Measurements from ENCODE around the gene TSPAN9. TPM values are rescaled to one million over a fixed set of nuclear protein-coding genes. Genes with fewer than 3 reads are reported as not detected.

The TSPAN9 gene
- total RNA-seq, 1 experiment from 2014 or later, result 18.8 TPM

GRCh38 chr12:3323002-3323685, 246.0 kb downstream of the TSPAN9 start:
- in situ Hi-C loops (cut with HindIII; ENCODE audit: low sequenced_read_pairs), result no loop called here
- no peak for DNase-seq (ENCODE audit: low spot score)

GRCh38 chr12:3325736-3326135, 248.6 kb downstream of the TSPAN9 start:
- peak; percentile 74 for DNase-seq (ENCODE audit: low spot score)
- in situ Hi-C loops (cut with HindIII; ENCODE audit: low sequenced_read_pairs), result no loop called here

DNA sequence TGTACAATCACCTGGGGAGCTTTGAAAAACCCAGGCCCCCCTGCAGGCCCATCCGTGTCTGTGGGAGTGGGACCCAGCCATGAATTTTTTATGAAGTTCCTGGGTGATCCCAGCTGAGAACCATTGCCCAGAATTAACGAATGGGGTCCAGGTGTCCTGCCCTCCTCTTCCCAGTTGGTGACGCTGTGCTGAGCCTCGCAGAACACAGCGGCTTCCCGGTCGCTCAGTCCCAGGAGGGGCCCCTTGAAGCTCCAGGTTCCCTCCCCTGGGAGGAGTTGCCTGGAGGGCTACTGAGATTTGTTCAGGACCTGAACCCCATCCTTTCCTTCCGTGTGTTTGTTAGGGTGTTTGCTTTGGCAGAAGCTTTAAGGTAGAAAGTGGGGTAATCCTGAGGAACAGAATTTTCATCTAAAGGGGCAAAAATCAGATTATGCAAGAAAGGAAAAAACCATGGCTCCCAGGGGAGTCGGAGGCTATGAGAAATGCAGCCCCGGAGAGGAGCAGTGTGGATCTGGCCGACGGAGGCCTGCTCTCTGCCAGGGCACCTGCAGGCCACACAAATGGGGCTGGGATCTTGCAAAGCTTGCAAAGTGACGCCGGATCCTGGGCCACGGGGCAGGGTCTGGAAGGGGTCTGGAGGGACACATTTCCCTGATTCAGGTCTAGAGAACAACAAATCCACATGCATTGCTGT, 249.1 kb downstream of the TSPAN9 start:
- no peak for DNase-seq (ENCODE audit: low spot score)
- in situ Hi-C loops (cut with HindIII; ENCODE audit: low sequenced_read_pairs), result no loop called here

DNA sequence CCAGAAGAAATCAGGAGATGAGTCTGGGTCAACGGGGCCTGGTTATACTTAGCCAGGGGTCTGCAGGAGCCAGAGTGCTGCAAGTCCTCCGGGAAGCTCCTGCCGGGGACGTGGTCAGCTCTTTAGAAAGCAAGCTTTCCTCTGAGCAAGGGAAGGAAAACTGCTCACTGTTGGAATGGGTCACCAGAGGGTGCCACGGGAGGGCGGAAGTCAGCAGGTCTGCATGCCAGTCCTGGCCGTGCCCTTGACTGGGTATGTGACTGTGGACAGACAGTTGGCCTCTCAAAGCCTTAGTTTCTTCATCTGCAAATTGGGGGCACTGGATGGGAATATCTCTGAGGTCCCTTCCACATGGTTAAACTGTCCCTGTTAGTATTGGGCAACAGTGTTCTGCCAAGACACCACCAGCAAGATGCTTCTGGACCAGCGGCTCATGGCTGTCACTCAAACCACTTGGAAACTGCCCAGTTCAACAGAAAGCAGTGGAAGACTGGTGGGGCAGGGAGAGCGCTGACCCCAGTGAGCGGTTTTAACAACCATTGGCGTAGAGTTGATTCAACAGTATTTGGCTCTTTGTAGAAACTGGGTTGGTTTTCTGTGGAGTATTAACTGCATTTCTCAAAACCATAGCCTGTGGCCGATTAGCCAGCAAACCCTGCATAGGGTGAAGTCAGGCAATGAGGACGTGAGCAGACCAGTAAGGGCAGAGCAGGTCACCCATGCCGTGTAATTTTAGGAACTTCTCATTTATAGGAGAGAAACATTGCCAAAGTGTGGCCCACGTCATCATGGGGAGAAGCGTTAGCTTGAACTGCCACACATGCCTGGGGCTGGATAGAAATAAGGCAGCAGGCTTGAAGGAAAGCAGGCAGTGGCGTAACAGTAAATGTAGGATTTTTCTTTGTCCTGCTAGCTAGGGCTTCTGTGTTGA, 249.9 kb downstream of the TSPAN9 start:
- no peak for DNase-seq (ENCODE audit: low spot score)
- in situ Hi-C loops (cut with HindIII; ENCODE audit: low sequenced_read_pairs), result no loop called here

- in situ Hi-C loops (cut with HindIII; ENCODE audit: low sequenced_read_pairs), result no loop called here
- DNase-seq (ENCODE audit: low spot score), result no peak
These were observed 250.9 kb downstream of the TSPAN9 start for GRCh38 chr12:3328081-3328480.

DNA sequence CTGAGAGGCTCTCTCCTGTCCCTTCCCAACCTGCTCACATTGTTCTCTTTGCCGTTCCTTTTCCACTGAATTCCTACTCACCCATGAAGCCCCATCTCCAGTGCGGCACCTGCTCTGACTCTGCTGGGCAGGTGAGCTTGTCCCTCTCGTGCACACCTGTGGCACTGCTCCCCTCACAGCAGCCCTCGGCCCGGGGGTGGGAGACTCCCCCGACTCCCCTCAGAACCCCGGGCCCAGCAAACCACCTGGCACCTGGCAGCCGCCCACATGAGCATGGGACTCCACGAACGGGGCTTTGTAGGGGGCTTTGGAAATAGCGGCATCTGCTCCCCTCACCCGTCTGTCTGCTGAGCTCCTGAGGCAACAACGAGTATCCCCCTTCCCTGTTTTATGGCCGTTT, 251.4 kb downstream of the TSPAN9 start:
- in situ Hi-C loops (cut with HindIII; ENCODE audit: low sequenced_read_pairs), result no loop called here
- DNase-seq (ENCODE audit: low spot score), result no peak

DNA sequence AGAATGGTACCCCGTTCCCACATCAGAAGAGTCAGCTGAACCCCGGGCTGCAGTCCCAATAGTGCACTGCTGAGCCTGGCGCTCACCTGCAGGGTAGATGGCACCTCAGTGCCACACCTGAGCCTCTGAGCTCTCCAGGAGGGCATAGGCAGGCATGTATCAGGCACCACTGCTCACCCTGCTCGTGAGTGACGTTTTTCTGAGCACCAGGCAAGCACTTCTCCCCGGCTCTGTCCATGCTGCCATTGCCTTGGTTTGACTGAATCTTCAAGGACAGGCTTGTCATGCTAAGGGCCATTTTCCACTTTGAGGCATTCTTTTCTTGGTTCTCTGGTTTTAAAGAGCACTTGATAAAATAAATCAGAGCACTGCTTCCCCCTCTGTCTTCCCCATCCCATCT, 252.2 kb downstream of the TSPAN9 start:
- no peak for DNase-seq (ENCODE audit: low spot score)
- in situ Hi-C loops (cut with HindIII; ENCODE audit: low sequenced_read_pairs), result no loop called here

GRCh38 chr12:3330976-3331510, 253.9 kb downstream of the TSPAN9 start:
- in situ Hi-C loops (cut with HindIII; ENCODE audit: low sequenced_read_pairs), result no loop called here
- DNase-seq (ENCODE audit: low spot score), result no peak

GRCh38 chr12:3332188-3332587, 255.0 kb downstream of the TSPAN9 start:
- no peak for DNase-seq (ENCODE audit: low spot score)
- in situ Hi-C loops (cut with HindIII; ENCODE audit: low sequenced_read_pairs), result no loop called here

GRCh38 chr12:3333583-3333982, 256.4 kb downstream of the TSPAN9 start:
- no peak for DNase-seq (ENCODE audit: low spot score)
- in situ Hi-C loops (cut with HindIII; ENCODE audit: low sequenced_read_pairs), result no loop called here

DNA sequence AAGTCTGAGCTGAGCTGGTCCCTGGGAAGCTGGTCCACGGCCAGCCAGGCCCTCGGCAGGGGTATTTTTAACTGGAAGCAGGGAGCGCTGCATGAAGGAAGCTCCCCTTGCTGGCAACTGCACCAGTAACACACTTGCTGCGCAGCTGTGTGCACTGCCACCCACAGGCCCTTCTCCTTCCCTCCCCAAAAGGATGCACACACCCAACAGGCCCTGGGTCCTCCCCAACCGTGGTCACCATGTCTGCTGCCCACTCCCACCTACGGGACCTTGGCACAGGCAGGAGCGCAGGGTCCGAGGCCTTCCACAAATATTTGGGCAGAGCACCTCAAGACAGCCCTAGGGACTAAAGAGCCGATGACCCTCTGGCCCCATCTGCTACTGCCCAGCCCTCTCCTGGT, 256.8 kb downstream of the TSPAN9 start:
- in situ Hi-C loops (cut with HindIII; ENCODE audit: low sequenced_read_pairs), result no loop called here
- DNase-seq (ENCODE audit: low spot score), result no peak

DNA sequence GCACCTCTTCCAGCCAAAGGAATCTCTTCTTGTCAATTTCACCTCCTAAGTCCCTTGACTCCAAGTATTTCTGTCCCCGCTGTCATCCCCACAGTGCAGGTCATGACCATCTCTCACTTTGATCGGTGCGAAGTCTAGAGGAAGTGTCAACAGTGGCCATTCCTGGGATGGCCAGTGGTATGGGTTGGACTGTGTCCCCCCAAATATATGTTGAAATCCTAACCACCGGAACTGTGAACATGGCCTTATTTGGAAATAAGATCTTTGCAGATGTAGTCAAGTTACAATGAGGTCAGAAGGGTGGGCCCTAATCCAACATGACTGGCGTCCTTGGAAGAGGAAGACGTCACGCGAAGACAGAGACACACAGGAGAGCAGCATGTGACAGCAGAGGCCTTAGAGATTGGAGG, 257.9 kb downstream of the TSPAN9 start:
- DNase-seq (ENCODE audit: low spot score), result no peak
- in situ Hi-C loops (cut with HindIII; ENCODE audit: low sequenced_read_pairs), result no loop called here

Other genes with a start within 250 kb of the TSPAN9 start
- not detected in 2 replicates for gene NRIP2, start 242.3 kb upstream of the TSPAN9 start, total RNA-seq (2014; rRNA removed; shearing (Covaris generic))
- not detected in 2 replicates for gene TEX52, start 220.3 kb upstream of the TSPAN9 start, total RNA-seq (2014; rRNA removed; shearing (Covaris generic))
- 18.8 and 36.1 TPM in 2 replicates for gene FOXM1, start 200.2 kb upstream of the TSPAN9 start, total RNA-seq (2014; rRNA removed; shearing (Covaris generic))
- gene RHNO1, start 200.2 kb upstream of the TSPAN9 start, total RNA-seq (2014; rRNA removed; shearing (Covaris generic)), result 51.8 and 73.4 TPM in 2 replicates
- gene TULP3, start 186.5 kb upstream of the TSPAN9 start, total RNA-seq (2014; rRNA removed; shearing (Covaris generic)), result 35.6 and 59.9 TPM in 2 replicates
- 34.3 and 35.9 TPM in 2 replicates for gene TEAD4, start 118.0 kb upstream of the TSPAN9 start, total RNA-seq (2014; rRNA removed; shearing (Covaris generic))

Data from G401 (cell line).